K562 (cell line): ENCODE results near the gene POU3F1. TPM values are rescaled to one million over a fixed set of nuclear protein-coding genes. Genes with fewer than 3 reads are reported as not detected.

Experiments
- ARID4B ChIP-seq: sonication (generic); formaldehyde crosslinking; IDR thresholded peaks from 2 replicates; pipeline ENCODE4 v1.8.0; 2022; ENCODE audit warnings: mild to moderate bottlenecking, missing genetic modification reagents
- C11orf30 ChIP-seq: fragments of 450-650 bp; IDR thresholded peaks from 2 replicates; pipeline ENCODE4 v1.6.1; 2016; ENCODE audit warnings: low read depth, mild to moderate bottlenecking
- CBX2 ChIP-seq: fragments of 200-600 bp; sonication (generic); IDR thresholded peaks from one replicate; pipeline ENCODE4 v1.6.1; 2012; ENCODE audit warnings: mild to moderate bottlenecking, low read length, inconsistent platforms; ENCODE audit not compliant: insufficient read depth, poor library complexity, severe bottlenecking
- KDM1A ChIP-seq, 2 experiments: fragments of 450-650 bp; IDR thresholded peaks; 2 replicates each; pipeline ENCODE4 v1.6.1; 2016; ENCODE audit warnings: mild to moderate bottlenecking in 2 of 2
- MEIS2 ChIP-seq: fragments of 450-650 bp; IDR thresholded peaks from 2 replicates; pipeline ENCODE4 v1.6.1; 2014; ENCODE audit warnings: mild to moderate bottlenecking; ENCODE audit not compliant: partially characterized antibody
- MYNN ChIP-seq, 2 experiments: sonication (generic); formaldehyde crosslinking in 1 of 2; IDR thresholded peaks; 2 replicates each; pipeline versions ENCODE4 v1.5.0 to v1.6.1; 2016 to 2020; ENCODE audit warnings: antibody characterized with exemption in 1 of 2, missing genetic modification reagents in 1 of 2
- PURB ChIP-seq: sonication (generic); formaldehyde crosslinking; IDR thresholded peaks from 2 replicates; pipeline ENCODE4 v1.9.0; 2021; ENCODE audit warnings: low read depth, mild to moderate bottlenecking, missing genetic modification reagents
- RNF2 ChIP-seq: sonication (generic); IDR thresholded peaks from 2 replicates; pipeline ENCODE4 v1.6.1; 2016
- TBL1XR1 ChIP-seq, 2 experiments: IDR thresholded peaks; 2 replicates each; pipeline ENCODE4 v1.6.1; 2012; ENCODE audit warnings: improper control_type of control experiment in 2 of 2, low read length in 2 of 2, mild to moderate bottlenecking in 1 of 2
- ZNF143 ChIP-seq: sonication (generic); formaldehyde crosslinking; IDR thresholded peaks from 2 replicates; pipeline ENCODE4 v1.9.0; 2022; ENCODE audit warnings: mild to moderate bottlenecking, missing genetic modification reagents
- ZNF316 ChIP-seq: fragments of 450-650 bp; IDR thresholded peaks from 2 replicates; pipeline ENCODE4 v1.6.1; 2016
- polyA plus RNA-seq, 8 experiments: library from polyadenylated mRNA; depleted of rRNA in 4 of 8; stranded (reverse) in 5 of 8; unstranded in 3 of 8; fragments of >200 nt; fragmentation: Nextera tagmentation in 2 of 8; fragmentation: Illumina TruSeq in 1 of 8; extraction: Ambion mirVana in 2 of 8; extraction: Trizol in 1 of 8; gene quantifications; 2 replicates each; pipeline versions ENCODE4 v1.2.1 to v1.2.3, GENCODE V29; 2011 to 2014; ENCODE audit warnings: inconsistent platforms in 1 of 8, missing spikeins in 1 of 8
- total RNA-seq, 7 experiments: library from RNA; depleted of rRNA in 6 of 7; stranded (reverse); fragments of >200 nt in 6 of 7; fragmentation: Illumina TruSeq in 2 of 7; extraction: Trizol in 2 of 7; gene quantifications; 2 replicates each; pipeline versions ENCODE4 v1.2.1 to v1.2.3, GENCODE V29; 2011 to 2021; ENCODE audit warnings: low replicate concordance in 1 of 7
- TF ChIP-seq, protein P1 (sequence below): sonication (generic); formaldehyde crosslinking; IDR thresholded peaks from 2 replicates; pipeline ENCODE4 v1.8.0; 2022; ENCODE audit warnings: missing genetic modification reagents, mild to moderate bottlenecking, moderate library complexity, borderline replicate concordance
- TF ChIP-seq, protein P2 (sequence below): sonication (generic); formaldehyde crosslinking; IDR thresholded peaks from 2 replicates; pipeline ENCODE4 v1.8.0; 2022; ENCODE audit warnings: mild to moderate bottlenecking, missing genetic modification reagents

The POU3F1 gene
- total and polyA plus RNA-seq, 9 of the 15 experiments (the other 6 are each of a cell fraction or from before 2014, with no cell fraction given) = 0.09 TPM; not detected in 8

GRCh38 chr1:38029685-38030511 lies 16.7 kb downstream of the POU3F1 start (continued):
- TF ChIP-seq CBX2 (no peak), TBL1XR1 (IDR thresholded peaks at IDR 0.05; ENCODE audit: low read length in 2 of 2) (no peak), ZNF143 (no peak), ZNF316 (peak; percentile 96), RNF2 (no peak), PURB (CRISPR knock-in tag) (no peak), MEIS2 (peak; percentile 24), MYNN (IDR thresholded peaks at IDR 0.05) (peak; percentile 30; the same call in 1 of the 2 replicates), MYNN (CRISPR knock-in tag; IDR thresholded peaks at IDR 0.05) (no peak), KDM1A (IDR thresholded peaks at IDR 0.05) (peak; percentile 79 to 80; a peak in 3 of 4 replicates), ARID4B (CRISPR knock-in tag) (0 out of 2 replicates have a peak, but pooled peaks have one; percentile 28), C11orf30 (peak; percentile 95)
- TF ChIP-seq, protein P1, sequence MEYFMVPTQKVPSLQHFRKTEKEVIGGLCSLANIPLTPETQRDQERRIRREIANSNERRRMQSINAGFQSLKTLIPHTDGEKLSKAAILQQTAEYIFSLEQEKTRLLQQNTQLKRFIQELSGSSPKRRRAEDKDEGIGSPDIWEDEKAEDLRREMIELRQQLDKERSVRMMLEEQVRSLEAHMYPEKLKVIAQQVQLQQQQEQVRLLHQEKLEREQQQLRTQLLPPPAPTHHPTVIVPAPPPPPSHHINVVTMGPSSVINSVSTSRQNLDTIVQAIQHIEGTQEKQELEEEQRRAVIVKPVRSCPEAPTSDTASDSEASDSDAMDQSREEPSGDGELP (CRISPR knock-in tag) = peak; percentile 28; the same call in 1 of the 2 replicates
- TF ChIP-seq, protein P2, sequence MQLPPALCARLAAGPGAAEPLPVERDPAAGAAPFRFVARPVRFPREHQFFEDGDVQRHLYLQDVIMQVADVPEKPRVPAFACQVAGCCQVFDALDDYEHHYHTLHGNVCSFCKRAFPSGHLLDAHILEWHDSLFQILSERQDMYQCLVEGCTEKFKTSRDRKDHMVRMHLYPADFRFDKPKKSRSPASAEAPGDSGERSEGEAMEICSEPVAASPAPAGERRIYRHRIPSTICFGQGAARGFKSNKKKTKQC (CRISPR knock-in tag) = no peak
